Gastroesophageal sphincter (tissue), 4 donors: ENCODE results near the gene PSMD4. TPM values are rescaled to one million over a fixed set of nuclear protein-coding genes. Genes with fewer than 3 reads are reported as not detected.

Source experiments
- ATAC-seq: fragments of 150-250 bp; one replicate; pipeline ENCODE4 v1.9.1; 2016; ENCODE audit warnings: mild to moderate bottlenecking, moderate library complexity
- H3K27ac ChIP-seq, 4 donors: fragments of 200-600 bp; sonication (generic) in 3 of 4; 1 replicate in 3 of 4; 2 replicates in 1 of 4; pipeline ENCODE4 v1.5.1; 2016 to 2019
- H3K27me3 ChIP-seq: fragments of 200-600 bp; sonication (generic); one replicate; pipeline ENCODE4 v1.5.1; 2019
- H3K36me3 ChIP-seq, 2 donors: fragments of 200-600 bp; sonication (generic); one replicate each; pipeline ENCODE4 v1.5.1; 2019; ENCODE audit warnings: control low read depth in 1 of 2
- H3K4me1 ChIP-seq, 3 donors: fragments of 200-600 bp; sonication (generic); 1 replicate in 2 of 3; 2 replicates in 1 of 3; pipeline ENCODE4 v1.5.1; 2016 to 2019; ENCODE audit warnings: control low read depth in 2 of 3
- H3K4me3 ChIP-seq, 2 donors: fragments of 200-600 bp; sonication (generic); one replicate each; pipeline ENCODE4 v1.5.1; 2019; ENCODE audit warnings: mild to moderate bottlenecking in 1 of 2, moderate library complexity in 1 of 2
- H3K9me3 ChIP-seq, 3 donors: fragments of 200-600 bp; sonication (generic); one replicate each; pipeline ENCODE4 v1.5.1; 2017 to 2019; ENCODE audit warnings: control low read depth in 2 of 3
- CTCF ChIP-seq, 4 experiments: fragments of 200-600 bp in 2 of 4; fragments of 450-650 bp in 2 of 4; sonication (generic) in 1 of 4; IDR thresholded peaks; one replicate each; pipeline ENCODE4 v1.5.1; 2017 to 2019; ENCODE audit warnings: antibody characterized with exemption in 4 of 4, mild to moderate bottlenecking in 2 of 4, moderate library complexity in 2 of 4
- EP300 ChIP-seq: sonication (generic); formaldehyde crosslinking; IDR thresholded peaks from one replicate; pipeline ENCODE4 v1.6.1; 2017; ENCODE audit warnings: antibody characterized with exemption, mild to moderate bottlenecking
- POLR2A ChIP-seq, 2 donors: fragments of 450-650 bp; IDR thresholded peaks; one replicate each; pipeline ENCODE4 v1.6.1; 2017; ENCODE audit warnings: antibody characterized with exemption in 2 of 2, mild to moderate bottlenecking in 2 of 2, moderate library complexity in 1 of 2
- POLR2AphosphoS5 ChIP-seq: sonication (generic); formaldehyde crosslinking; IDR thresholded peaks from one replicate; pipeline ENCODE4 v1.6.1; 2017; ENCODE audit warnings: antibody characterized with exemption
- WGBS, 2 donors: methylation state at CpG; one replicate each; pipeline ENCODE4 v1.1.5; 2018; ENCODE audit warnings: low coverage in 1 of 2; 5-methylcytosine and 5-hydroxymethylcytosine counted together
- total RNA-seq, 4 donors: library from RNA; depleted of rRNA; stranded (reverse); fragments of >200 nt; gene quantifications; one replicate each; pipeline ENCODE4 v1.1.0, GENCODE V29; 2016

The PSMD4 gene
- total RNA-seq, 4 donors from 2014 or later, result 163 to 184 (median 171) TPM

- Histone ChIP-seq H3K4me3 (no peak overlapping the region), H3K27ac (no peak overlapping the region), H3K4me1 (peaks cover 0 to 48% (median 0%) of the 10 kb centered on the region in 3 donors), H3K9me3 (no peaks in the 10 kb centered on the region), H3K27me3 (no peaks in the 10 kb centered on the region), H3K36me3 (peaks cover 0 to 32% of the 10 kb centered on the region in 2 donors)
- TF ChIP-seq CTCF (IDR thresholded peaks at IDR 0.05), result no peak
- TF ChIP-seq EP300, result no peak
- no peak for TF ChIP-seq POLR2A (IDR thresholded peaks at IDR 0.05)
- no peak for TF ChIP-seq POLR2AphosphoS5
- whole genome bisulfite sequencing, 2 donors, result 67 to 89% methylated on average over 1 of the region's 1 CpG
- ATAC-seq, result no peak
Observed at GRCh38 chr1:151221616-151222015, 32.9 kb upstream of the PSMD4 start.

- H3K27ac ChIP-seq, result no peak overlapping the region
- no peak for TF ChIP-seq POLR2A (IDR thresholded peaks at IDR 0.05)
- TF ChIP-seq CTCF (IDR thresholded peaks at IDR 0.05), result no peak
- TF ChIP-seq EP300, result no peak
- TF ChIP-seq POLR2AphosphoS5, result no peak
- no peak overlapping the region for H3K4me3 ChIP-seq
- H3K9me3 ChIP-seq, result no peaks in the 10 kb centered on the region
- 46 to 83% methylated on average over 3 to 4 of the region's 4 CpGs for WGBS, 2 donors
- H3K36me3 ChIP-seq, result peaks cover 0 to 38% of the 10 kb centered on the region in 2 donors
- H3K4me1 ChIP-seq, result peaks cover 0 to 43% (median 0%) of the 10 kb centered on the region in 3 donors
- no peaks in the 10 kb centered on the region for H3K27me3 ChIP-seq
- no peak for ATAC-seq
Observed at GRCh38 chr1:151222130-151222529, 32.4 kb upstream of the PSMD4 start.

- 85 to 86% methylated on average over 6 of the region's 6 CpGs for WGBS, 2 donors
- no peaks in the 10 kb centered on the region for H3K27me3 ChIP-seq
- H3K27ac ChIP-seq, result no peak overlapping the region
- H3K4me1 ChIP-seq, result peaks cover 0 to 4% (median 0%) of the 10 kb centered on the region in 3 donors
- TF ChIP-seq POLR2A (IDR thresholded peaks at IDR 0.05) (no peak), POLR2AphosphoS5 (no peak), CTCF (IDR thresholded peaks at IDR 0.05) (no peak), EP300 (no peak)
- peaks cover 2 to 100% of the 10 kb centered on the region in 2 donors for H3K36me3 ChIP-seq
- no peaks in the 10 kb centered on the region for H3K9me3 ChIP-seq
- H3K4me3 ChIP-seq, result no peak overlapping the region
- no peak for ATAC-seq
Observed at GRCh38 chr1:151235235-151235634, 19.3 kb upstream of the PSMD4 start.

- Histone ChIP-seq H3K27ac (no peak overlapping the region), H3K9me3 (no peaks in the 10 kb centered on the region), H3K4me1 (peaks cover 0 to 14% (median 4%) of the 10 kb centered on the region in 3 donors), H3K4me3 (no peak overlapping the region), H3K27me3 (no peaks in the 10 kb centered on the region), H3K36me3 (peaks cover 2 to 100% of the 10 kb centered on the region in 2 donors)
- no peak for TF ChIP-seq POLR2A (IDR thresholded peaks at IDR 0.05)
- TF ChIP-seq POLR2AphosphoS5, result no peak
- TF ChIP-seq CTCF (IDR thresholded peaks at IDR 0.05), result no peak
- TF ChIP-seq EP300, result no peak
- WGBS, 2 donors, result 74% methylated on average over 4 of the region's 4 CpGs
- ATAC-seq, result no peak
Observed at GRCh38 chr1:151237678-151238466, 16.7 kb upstream of the PSMD4 start.

- H3K4me3 ChIP-seq, result no peak overlapping the region
- no peak for ATAC-seq
- peaks cover 2 to 100% of the 10 kb centered on the region in 2 donors for H3K36me3 ChIP-seq
- H3K9me3 ChIP-seq, result no peaks in the 10 kb centered on the region
- H3K4me1 ChIP-seq, result peaks cover 0 to 14% (median 4%) of the 10 kb centered on the region in 3 donors
- no peak overlapping the region for H3K27ac ChIP-seq
- 0 to 25% methylated on average over 1 of the region's 1 CpG for WGBS, 2 donors
- TF ChIP-seq EP300 (no peak), POLR2AphosphoS5 (no peak), POLR2A (IDR thresholded peaks at IDR 0.05) (no peak), CTCF (IDR thresholded peaks at IDR 0.05) (no peak)
- no peaks in the 10 kb centered on the region for H3K27me3 ChIP-seq
Observed at GRCh38 chr1:151238467-151238739, 16.1 kb upstream of the PSMD4 start.
